Hepatocyte (in vitro differentiated cells): ENCODE results near the gene RPL29. TPM values are rescaled to one million over a fixed set of nuclear protein-coding genes. Genes with fewer than 3 reads are reported as not detected.

ENCODE experiments used
- DNase-seq: peaks from one replicate; pipeline ENCODE4 v3.0.0-alpha.2; 2016; ENCODE audit warnings: low spot score
- H2AFZ ChIP-seq: fragments of 200-600 bp; sonication (generic); 2 replicates; pipeline ENCODE4 v1.6.0; 2016; ENCODE audit warnings: antibody characterized with exemption, mild to moderate bottlenecking
- H3K27ac ChIP-seq: fragments of 200-600 bp; sonication (generic); 2 replicates; pipeline ENCODE4 v1.5.1; 2016; ENCODE audit warnings: mild to moderate bottlenecking
- H3K27me3 ChIP-seq: fragments of 200-600 bp; sonication (generic); 2 replicates; pipeline ENCODE4 v1.6.1; 2016
- H3K36me3 ChIP-seq: fragments of 200-600 bp; sonication (generic); replicated peaks from 2 replicates; pipeline ENCODE4 v1.5.1; 2016; ENCODE audit warnings: low read depth; ENCODE audit not compliant: insufficient read depth
- H3K4me1 ChIP-seq: fragments of 200-600 bp; sonication (generic); 2 replicates; pipeline ENCODE4 v1.5.1; 2016; ENCODE audit warnings: mild to moderate bottlenecking, moderate library complexity; ENCODE audit not compliant: insufficient read depth
- H3K4me2 ChIP-seq: fragments of 200-600 bp; sonication (generic); 2 replicates; pipeline ENCODE4 v1.6.0; 2016
- H3K4me3 ChIP-seq: fragments of 200-600 bp; sonication (generic); 2 replicates; pipeline ENCODE4 v1.5.1; 2016; ENCODE audit warnings: mild to moderate bottlenecking
- H3K79me2 ChIP-seq: fragments of 200-600 bp; sonication (generic); 2 replicates; pipeline ENCODE4 v1.6.0; 2017; ENCODE audit warnings: mild to moderate bottlenecking
- H3K9me2 ChIP-seq: fragments of 200-600 bp; sonication (generic); replicated peaks from 2 replicates; pipeline ENCODE4 v1.6.0; 2017; ENCODE audit warnings: mild to moderate bottlenecking; ENCODE audit not compliant: insufficient read depth
- H3K9me3 ChIP-seq: fragments of 200-600 bp; sonication (generic); 2 replicates; pipeline ENCODE4 v1.5.1; 2016; ENCODE audit warnings: low read depth, mild to moderate bottlenecking
- H4K20me1 ChIP-seq: fragments of 200-600 bp; sonication (generic); 2 replicates; pipeline ENCODE4 v1.6.0; 2016; ENCODE audit warnings: mild to moderate bottlenecking; ENCODE audit not compliant: insufficient read depth, poor library complexity, severe bottlenecking
- CTCF ChIP-seq: fragments of 200-600 bp; sonication (generic); IDR thresholded peaks from 2 replicates; pipeline ENCODE4 v1.5.1; 2016; ENCODE audit warnings: antibody characterized with exemption, mild to moderate bottlenecking; ENCODE audit not compliant: poor library complexity
- EZH2 ChIP-seq: fragments of 200-600 bp; sonication (generic); IDR thresholded peaks from 2 replicates; pipeline ENCODE4 v1.6.1; 2016; ENCODE audit warnings: antibody characterized with exemption, mild to moderate bottlenecking, borderline replicate concordance
- EZH2phosphoT487 ChIP-seq: fragments of 200-600 bp; sonication (generic); IDR thresholded peaks from one replicate; pipeline ENCODE4 v1.6.1; 2018; ENCODE audit warnings: antibody characterized with exemption, mild to moderate bottlenecking, low read depth, moderate library complexity; ENCODE audit not compliant: unreplicated experiment, severe bottlenecking
- WGBS: methylation state at CpG from one replicate; pipeline ENCODE4 v1.1.6; 2016; ENCODE audit warnings: low lambda C conversion rate; ENCODE audit errors: missing lambda C conversion rate; 5-methylcytosine and 5-hydroxymethylcytosine counted together
- polyA plus RNA-seq: library from polyadenylated mRNA; unstranded; fragments of >200 nt; fragmentation: Nextera tagmentation; extraction: Ambion mirVana; gene quantifications from 2 replicates; pipeline ENCODE4 v1.2.1, GENCODE V29; 2016
- total RNA-seq: library from RNA; depleted of rRNA; stranded (reverse); fragments of >200 nt; gene quantifications from 2 replicates; pipeline ENCODE4 v1.2.3, GENCODE V29; 2014

Gene RPL29
- total and polyA plus RNA-seq, 2 experiments from 2014 or later: 786 to 981 TPM

DNA sequence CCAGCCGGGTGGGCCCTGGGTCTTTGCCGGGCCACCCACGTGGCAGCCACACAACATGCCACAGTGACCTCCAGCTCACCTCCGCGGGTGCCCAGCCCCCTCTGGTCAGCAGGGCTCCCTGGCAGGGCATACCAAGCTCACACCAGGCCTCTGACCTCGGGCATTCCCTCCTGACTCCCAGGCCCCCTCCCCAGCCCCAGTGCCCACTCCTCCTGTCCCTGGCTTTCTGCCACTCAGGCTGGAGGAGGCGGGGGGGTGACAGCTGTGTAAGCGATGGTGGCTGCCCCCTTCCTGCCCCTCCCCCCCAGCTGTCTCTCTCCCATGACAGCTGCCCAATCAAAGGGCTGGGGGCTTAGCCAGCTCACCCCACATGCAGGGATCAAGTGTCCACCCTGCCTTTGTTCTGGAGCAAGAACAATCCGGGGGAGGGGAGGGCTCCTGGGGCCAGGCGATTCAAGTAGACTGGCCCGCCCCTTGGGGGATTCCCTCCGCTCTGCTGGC lies 31.7 kb downstream of the RPL29 start:
- Histone ChIP-seq H3K9me3 (no peaks in the 10 kb centered on the region), H3K79me2 (peaks cover 31% of the 10 kb centered on the region), H3K4me1 (peaks cover 28% of the 10 kb centered on the region), H3K36me3 (no peaks in the 10 kb centered on the region), H3K9me2 (no peaks in the 10 kb centered on the region), H3K4me3 (no peak overlapping the region), H3K27ac (no peak overlapping the region), H3K4me2 (no peak overlapping the region), H3K27me3 (no peaks in the 10 kb centered on the region), H2AFZ (no peak overlapping the region), H4K20me1 (no peaks in the 10 kb centered on the region)
- TF ChIP-seq EZH2phosphoT487 (no peak), EZH2 (no peak), CTCF (no peak)
- WGBS: 81% methylated on average over 8 of the region's 12 CpGs
- DNase-seq: no peak

- Histone ChIP-seq H2AFZ (no peak overlapping the region), H3K36me3 (no peaks in the 10 kb centered on the region), H3K9me2 (no peaks in the 10 kb centered on the region), H3K4me1 (peaks cover 18% of the 10 kb centered on the region), H3K27ac (no peak overlapping the region), H3K9me3 (no peaks in the 10 kb centered on the region), H3K4me3 (no peak overlapping the region), H3K27me3 (no peaks in the 10 kb centered on the region), H4K20me1 (no peaks in the 10 kb centered on the region), H3K4me2 (no peak overlapping the region), H3K79me2 (peaks cover 31% of the 10 kb centered on the region)
- no peak for TF ChIP-seq CTCF
- no peak for TF ChIP-seq EZH2phosphoT487
- no peak for TF ChIP-seq EZH2
- 80% methylated on average over 6 of the region's 6 CpGs for WGBS
- no peak for DNase-seq
Observed at GRCh38 chr3:51962854-51963530, 32.7 kb downstream of the RPL29 start.

GRCh38 chr3:51961602-51962569 lies 33.8 kb downstream of the RPL29 start:
- H3K4me2 ChIP-seq: no peak overlapping the region
- no peak overlapping the region for H3K4me3 ChIP-seq
- H3K9me3 ChIP-seq: no peaks in the 10 kb centered on the region
- no peak overlapping the region for H2AFZ ChIP-seq
- H3K27ac ChIP-seq: no peak overlapping the region
- H4K20me1 ChIP-seq: no peaks in the 10 kb centered on the region
- WGBS: 62% methylated on average over 9 of the region's 9 CpGs
- H3K79me2 ChIP-seq: peaks cover 29% of the 10 kb centered on the region
- DNase-seq: no peak
- H3K9me2 ChIP-seq: no peaks in the 10 kb centered on the region
- H3K4me1 ChIP-seq: peaks cover 17% of the 10 kb centered on the region
- TF ChIP-seq EZH2: no peak
- no peak for TF ChIP-seq CTCF
- no peak for TF ChIP-seq EZH2phosphoT487
- no peaks in the 10 kb centered on the region for H3K27me3 ChIP-seq
- H3K36me3 ChIP-seq: no peaks in the 10 kb centered on the region
